A172 (cell line): Measurements from ENCODE around the gene SFXN5. TPM values are rescaled to one million over a fixed set of nuclear protein-coding genes. Genes with fewer than 3 reads are reported as not detected.
A peak's percentile ranks its signal among the peaks of the same experiment; 100 is the strongest.
"Not testable (repeated sequence)": the region's sequence is repeated elsewhere in the genome, so short reads cannot be mapped to it uniquely, and the experiment has no call there.

Source experiments
- DNase-seq: peaks from one replicate; pipeline ENCODE4 v3.0.0-alpha.2; 2015; ENCODE audit warnings: low spot score
- total RNA-seq: library from RNA; depleted of rRNA; stranded (reverse); fragments of >200 nt; shearing (Covaris generic); gene quantifications from 2 replicates; pipeline ENCODE4 v1.2.3, GENCODE V29; 2014

The SFXN5 gene
- total RNA-seq, 1 experiment from 2014 or later, result 33.4 TPM

DNA sequence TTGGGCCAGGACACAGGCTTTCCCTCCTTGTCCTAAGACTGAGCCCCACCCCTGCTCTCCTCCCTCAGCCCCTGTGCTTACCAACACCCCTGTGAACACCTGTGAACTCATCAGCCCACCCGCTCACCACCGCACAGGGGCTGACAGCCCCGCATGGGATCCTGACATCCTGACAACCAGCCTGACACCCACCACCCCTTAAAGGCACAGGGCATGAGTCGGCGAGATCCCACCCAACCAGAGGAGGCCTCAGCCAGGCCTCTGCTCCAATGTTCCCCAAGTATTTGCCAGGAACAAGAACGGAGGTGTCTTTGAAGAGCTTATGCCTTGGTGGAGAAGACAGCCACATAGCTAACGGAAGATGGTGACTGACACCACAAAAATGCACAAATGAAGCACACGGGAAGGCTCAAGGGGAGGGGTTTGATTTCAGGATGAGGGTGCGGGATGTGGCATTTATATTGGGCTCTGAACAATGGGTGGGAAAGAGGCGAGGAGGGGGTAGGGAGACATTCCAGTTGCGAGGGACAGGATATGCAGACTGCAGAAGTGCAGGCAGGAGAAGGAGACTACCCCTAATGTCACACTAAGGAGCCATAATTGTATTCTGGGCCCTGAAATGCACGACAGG, 30.2 kb upstream of the SFXN5 start:
- peak; percentile 67 for DNase-seq

DNA sequence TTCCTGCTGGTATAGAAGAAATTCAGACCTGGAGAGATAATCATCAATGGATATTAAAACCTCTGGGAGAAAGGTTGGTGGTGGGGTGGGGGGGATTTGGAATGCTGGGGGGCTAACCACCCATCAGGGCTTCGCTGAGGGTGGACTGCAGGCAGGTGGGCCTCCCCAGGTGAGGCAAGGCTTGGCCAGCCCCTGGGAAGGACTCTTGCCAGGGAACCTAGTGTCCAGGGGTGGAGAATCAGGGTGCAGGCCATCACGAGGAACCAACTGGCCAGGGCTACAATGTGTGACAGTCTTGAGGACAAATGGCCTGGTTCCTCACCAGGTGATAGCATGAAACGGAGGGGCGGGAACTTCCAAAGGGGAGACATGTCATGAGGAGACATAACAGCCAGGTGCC, 29.4 kb upstream of the SFXN5 start:
- DNase-seq, result no peak

DNA sequence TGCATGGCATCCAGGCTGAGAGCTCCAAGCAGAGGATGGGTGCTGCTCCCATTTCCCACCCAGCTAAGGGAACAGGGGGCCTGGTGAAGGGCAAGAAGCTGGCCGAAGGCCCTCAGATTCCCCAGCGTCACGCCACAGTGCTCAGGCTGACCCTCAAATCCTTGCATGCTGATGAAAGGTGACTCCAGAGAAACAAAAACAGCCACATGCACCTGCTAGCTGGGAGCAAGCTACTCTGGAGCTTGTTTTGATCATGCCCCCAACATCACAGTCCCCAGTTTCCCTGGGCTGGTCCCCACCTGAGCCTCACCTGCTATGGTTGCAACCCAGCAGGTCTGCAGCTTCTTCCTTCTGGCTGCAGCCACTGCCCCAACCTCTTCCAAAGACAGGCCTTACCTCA, 28.0 kb upstream of the SFXN5 start:
- no peak for DNase-seq

GRCh38 chr2:73095910-73096309, 24.4 kb upstream of the SFXN5 start:
- DNase-seq, result no peak

- DNase-seq, result not testable (repeated sequence)
Observed at GRCh38 chr2:73093601-73094218, 22.2 kb upstream of the SFXN5 start.

DNA sequence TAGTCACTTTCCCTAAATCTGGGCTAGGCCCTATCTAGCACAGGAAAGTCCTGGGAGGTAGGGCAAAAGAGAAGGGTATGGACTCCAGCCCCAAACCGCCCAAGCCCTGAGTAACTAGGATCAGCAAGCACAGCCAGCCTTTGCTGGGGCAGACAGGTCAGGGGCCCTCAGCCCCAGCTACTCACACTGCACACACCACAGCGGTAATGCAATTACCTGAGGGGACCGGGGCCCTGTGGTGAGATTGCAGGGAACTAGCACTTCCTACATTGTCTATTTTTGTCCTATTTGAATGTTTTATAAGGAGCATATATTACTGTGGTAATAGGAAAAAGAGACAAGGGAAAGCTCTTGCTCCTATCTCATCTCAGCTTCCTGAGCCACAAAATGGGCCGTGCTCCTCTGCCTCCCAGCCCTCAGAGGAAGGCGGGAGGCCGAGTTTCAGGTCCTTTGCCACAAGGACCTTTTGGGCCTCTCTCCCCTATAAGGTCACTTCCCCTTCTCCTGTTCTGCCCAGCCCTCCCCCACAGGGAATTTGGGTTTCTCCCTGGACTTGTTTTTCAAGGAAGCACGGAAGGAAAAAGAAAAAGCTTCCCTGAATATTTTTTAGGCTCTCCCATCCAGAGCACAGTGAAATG, 20.8 kb upstream of the SFXN5 start:
- DNase-seq, result no peak

GRCh38 chr2:73091696-73092095, 20.2 kb upstream of the SFXN5 start:
- no peak for DNase-seq

DNA sequence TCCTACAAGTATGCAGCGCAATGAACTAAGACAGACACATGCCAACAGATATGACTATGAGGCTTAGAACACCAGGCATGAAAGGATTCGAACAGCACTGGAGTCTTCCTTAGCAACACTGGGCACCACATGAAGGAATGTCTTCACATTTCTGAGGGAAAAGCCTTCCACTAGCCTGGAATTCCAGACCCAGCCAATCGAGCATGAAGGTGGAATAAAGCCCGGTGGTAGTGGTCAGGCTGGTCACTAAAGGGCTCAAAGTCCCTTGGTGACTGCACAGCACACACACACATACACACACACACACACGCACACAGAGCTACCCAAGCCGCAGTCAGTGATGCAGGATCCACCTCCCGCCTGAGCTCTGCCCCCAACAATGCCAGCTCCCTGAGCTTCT, 19.7 kb upstream of the SFXN5 start:
- DNase-seq, result peak; percentile 25

DNA sequence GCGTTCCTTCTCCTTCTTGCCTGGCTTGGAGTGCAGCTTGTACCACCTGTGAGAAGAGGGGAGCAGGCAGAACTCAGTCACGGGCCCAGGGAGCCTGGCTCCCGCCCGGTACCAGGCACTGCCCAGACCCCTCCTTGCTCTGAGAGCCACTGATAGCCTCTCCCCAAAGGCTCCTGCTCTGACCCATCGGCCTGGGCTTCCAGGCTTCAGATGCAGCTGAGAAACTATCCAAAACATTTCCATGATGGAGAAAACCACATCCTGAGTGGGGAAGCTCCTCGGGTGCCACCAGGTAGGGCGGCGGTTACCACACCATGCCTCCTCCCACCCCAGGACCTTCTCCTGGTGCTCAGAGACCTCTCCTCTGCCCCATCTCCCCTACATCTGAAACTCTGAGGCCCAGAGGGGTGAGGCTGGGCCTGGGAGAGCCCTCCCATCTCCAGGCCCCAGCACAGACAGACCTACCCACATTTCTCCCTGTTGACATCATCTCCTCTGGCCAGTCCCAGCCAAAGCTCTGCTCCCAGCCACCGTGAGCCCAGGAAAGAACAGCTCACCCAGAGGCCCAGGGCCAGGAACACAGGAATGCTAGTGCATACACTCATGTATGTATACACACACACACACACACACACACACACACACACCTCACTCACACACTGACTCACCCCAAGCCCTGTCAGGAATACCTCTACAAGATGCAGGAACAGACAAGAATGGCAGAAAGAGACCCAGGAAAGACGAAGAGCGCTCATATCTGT, 17.9 kb upstream of the SFXN5 start:
- peak; percentile 95 for DNase-seq

DNA sequence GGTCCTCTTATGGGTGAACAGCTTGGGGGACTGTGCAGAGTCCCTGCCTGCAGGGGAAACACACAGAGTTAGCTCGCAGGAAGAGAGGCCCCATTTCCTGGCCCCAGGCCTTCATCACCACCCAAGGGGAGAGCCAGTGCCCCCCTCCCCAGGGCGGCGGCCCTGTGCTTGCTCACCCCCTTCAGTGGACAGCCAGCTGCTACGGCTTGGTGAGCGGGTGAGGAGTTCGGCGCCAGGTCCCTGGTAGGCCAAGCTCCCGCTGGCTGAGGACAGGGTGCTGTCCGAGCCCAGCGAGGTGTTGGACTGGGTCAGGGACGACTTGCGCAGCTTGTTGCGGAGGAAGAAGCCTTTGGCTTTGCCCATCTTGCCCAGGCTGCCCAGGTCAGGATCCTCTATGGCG, 17.2 kb upstream of the SFXN5 start:
- DNase-seq, result no peak

DNA sequence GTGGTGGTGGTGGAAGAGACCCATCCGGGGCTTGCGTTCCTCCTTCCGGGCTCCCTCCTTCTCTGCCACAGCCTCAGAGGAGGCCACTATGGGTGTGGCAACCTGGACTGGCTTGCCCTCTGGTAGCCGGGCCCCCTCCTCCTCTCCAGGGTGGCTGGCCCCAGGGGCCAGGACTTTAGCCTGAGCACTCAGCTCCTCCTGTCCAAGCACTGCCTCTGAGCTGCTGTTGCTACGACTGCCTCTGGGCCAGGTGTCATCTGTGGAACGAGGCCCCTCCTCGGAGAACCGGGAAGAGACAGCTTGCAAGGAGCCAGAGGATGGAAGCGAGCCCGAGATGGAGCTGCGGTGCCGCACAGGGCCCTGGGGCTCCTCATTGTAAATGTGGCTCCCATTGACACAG, 16.7 kb upstream of the SFXN5 start:
- DNase-seq, result no peak

- no peak for DNase-seq
Observed at GRCh38 chr2:73087311-73087710, 15.8 kb upstream of the SFXN5 start.

GRCh38 chr2:73085691-73086090, 14.2 kb upstream of the SFXN5 start:
- peak; percentile 68 for DNase-seq

DNA sequence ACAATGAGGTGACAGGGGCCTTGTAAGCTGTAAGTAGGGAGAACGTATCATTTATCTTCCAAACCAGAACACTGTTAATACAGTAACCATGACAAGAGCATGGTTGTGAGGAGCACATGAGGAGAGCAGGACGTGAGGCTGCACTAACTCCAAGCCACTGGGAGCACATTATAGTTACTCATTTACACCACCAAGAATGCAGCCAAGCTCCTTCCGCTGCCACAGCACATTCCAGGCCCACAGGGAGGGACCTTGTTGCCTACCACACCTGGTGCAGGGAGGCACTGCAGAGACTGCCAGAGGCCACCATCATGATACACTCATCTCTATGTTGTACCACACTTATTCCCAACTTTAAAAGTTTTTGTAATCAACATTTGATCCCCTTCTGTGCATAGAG, 13.5 kb upstream of the SFXN5 start:
- DNase-seq, result no peak

DNA sequence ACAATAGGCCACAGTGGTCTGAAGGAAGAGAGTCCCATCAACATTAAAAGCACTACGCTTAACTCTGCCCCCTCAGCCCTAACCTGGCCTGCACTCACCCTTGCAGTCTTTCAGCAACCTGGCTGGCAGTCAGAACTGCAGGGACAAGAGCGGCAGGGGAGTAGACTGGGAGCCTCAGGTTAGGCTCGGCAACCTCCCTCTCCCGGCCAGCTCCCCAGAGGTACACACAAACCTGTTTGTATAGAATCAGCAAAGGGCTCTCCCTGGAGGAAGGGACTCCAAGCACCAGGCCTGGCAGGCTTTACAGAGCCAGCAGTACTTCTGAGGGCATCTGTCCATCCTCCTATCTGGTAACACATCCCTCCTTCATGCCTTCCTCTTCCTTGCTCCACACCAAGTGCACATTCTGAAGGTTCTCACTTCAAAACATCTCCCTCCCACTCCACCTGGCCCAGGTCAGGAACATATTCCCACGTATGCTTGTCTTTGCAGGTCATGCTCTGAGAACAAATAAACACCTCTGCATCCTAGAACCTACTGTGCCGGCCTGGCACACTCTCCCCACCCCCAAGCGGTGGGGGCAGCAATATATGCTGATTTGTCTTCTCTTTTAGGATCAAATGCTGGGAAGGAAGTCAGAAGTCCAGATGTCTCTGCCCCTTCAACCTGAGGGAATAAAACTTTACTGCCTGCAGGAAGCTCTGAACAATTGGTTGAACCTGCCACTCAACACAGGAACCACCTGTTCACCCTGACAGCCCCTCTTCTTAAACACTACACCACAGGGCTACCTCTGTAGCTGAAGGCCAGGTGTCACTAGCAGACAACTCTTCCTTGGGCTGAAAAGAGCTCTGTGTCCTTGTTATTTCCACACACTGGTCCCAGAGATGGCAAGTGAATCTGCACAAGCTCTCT, 12.6 kb upstream of the SFXN5 start:
- no peak for DNase-seq

DNA sequence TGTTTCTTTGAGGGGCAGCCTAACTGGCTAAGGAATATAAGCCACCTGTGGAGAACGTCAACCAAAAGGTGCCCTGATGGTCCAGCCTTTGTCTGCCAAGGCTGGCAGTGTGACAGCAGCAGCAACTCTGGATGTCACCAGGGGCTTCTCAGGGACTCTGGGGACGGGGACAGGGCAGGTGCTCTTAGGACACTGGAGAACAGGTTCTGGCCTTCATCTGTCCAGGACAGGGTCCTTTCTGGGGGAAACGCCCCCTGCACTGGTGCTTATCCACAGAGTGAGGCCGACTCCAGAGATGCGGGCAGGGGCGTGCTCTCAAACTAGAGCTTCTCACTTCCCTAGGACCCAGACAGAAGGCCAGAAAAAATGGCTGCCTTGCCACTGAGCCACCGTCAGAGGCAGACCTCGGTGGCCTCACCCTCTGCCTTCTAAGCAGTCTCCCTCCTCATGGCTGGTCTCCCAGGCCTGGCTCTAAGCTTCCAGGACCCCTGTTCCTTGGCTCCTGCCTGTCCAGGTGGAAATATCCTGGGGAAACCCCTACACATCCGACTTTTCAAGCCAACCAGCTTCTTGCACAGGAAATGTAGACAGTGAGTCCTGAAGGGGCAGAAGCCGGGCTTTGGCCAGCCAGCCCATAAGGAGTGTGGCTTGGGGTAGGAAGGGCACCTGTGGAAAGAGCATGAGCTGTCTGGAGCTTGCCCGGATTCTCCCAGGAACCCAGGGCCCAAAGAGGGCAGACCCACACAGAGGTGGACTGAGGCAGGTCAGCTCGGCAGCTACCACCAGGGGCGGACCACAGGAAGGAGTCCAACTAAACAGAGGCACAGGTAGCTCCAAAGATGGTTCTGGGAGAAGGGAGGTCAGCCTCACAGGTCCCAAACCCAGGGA, 11.3 kb upstream of the SFXN5 start:
- no peak for DNase-seq

GRCh38 chr2:73081181-73081671, 9.7 kb upstream of the SFXN5 start:
- DNase-seq, result no peak

- no peak for DNase-seq
Observed at GRCh38 chr2:73080321-73081131, 9.0 kb upstream of the SFXN5 start.

DNA sequence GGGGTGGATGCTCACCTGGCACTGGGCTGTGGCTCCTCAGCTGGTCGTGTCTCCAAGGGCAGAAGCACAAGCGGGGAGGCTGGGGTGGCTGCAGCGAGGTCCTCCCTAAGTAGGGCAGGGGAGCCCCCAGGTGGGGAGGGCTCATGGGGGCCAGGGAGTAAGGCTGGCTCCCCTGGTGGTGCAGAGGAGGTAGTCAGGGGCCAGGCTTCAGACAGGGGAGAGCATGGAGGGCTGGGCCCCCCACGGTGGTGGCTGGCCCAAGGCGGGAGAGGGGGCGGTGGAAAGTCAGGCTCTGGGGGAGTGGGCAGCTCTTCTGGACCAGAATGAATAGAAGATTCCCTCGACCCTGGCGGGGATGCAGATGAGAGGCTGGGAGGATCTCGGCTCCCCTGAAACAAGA, 8.1 kb upstream of the SFXN5 start:
- DNase-seq, result no peak
